GM18508 (cell line): ENCODE results near the gene GBP4.
"Not testable (repeated sequence)": the region's sequence is repeated elsewhere in the genome, so short reads cannot be mapped to it uniquely, and the experiment has no call there.

Experiments used
- ATAC-seq: cut with Tn5 transposase; IDR thresholded peaks from one replicate; pipeline ENCODE4 v1.9.1; 2021; ENCODE audit warnings: moderate number of reproducible peaks; ENCODE audit not compliant: insufficient read depth, unreplicated experiment

The GBP4 gene

DNA sequence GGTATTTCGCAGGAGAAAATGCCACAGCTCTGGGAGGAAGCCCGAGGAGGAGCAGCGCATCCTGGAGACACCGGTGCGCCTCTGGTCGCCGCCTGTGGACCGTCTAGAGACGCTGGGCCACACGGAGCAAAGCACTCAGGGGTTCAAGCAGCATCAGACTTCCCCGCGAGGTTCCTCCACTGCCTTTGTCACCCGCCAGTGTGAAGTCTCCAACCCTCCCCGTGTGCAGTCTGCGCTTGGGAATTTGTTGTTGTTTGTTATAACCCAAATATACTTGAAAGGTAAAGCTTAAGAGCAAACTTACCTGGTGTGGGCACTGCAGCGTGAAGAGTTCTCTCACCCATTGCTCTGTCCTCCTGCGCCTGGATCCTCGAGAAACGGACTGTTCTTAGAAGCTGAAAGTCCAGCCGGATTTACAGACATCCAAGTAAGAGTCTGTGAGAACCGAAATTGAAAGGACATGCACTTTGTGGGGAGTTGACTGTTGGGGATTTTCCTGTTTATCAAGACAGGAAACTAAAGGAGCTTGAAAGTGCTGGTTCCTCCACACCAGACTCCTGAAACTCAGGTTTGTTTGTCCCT lies at the start of gene GBP4:
Gene GBP4 (minus strand): TSS at position 452 of the 582 bp plus-strand sequence. CDS start 108 bp downstream, at position 344.
- ATAC-seq, result peak; percentile 36

GRCh38 chr1:89243046-89243445 lies 44.3 kb upstream of the GBP4 start:
- ATAC-seq, result no peak

- ATAC-seq, result no peak
Measured at GRCh38 chr1:89221341-89221740, 22.6 kb upstream of the GBP4 start.

DNA sequence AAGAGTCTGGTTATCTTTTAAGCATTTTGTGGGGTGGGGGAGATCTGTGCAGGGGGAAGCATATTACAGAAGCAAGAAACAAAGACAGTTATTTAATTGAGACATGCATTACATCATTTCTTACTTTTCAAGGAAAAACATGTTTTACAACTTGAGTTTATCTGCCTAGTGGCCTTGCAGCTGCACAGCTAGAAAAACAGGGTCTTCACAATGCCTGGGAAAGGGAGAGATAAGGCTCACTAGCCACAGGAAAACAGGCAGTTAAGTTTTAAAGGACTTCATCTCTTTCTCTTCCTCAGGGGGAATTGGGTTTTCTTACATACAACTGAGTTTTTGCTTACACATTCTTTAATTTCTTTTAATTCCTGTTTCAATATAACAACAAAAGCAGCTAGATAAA lies 21.1 kb upstream of the GBP4 start:
- not testable (repeated sequence) for ATAC-seq

- not testable (repeated sequence) for ATAC-seq
Measured at GRCh38 chr1:89218941-89219340, 20.2 kb upstream of the GBP4 start.

DNA sequence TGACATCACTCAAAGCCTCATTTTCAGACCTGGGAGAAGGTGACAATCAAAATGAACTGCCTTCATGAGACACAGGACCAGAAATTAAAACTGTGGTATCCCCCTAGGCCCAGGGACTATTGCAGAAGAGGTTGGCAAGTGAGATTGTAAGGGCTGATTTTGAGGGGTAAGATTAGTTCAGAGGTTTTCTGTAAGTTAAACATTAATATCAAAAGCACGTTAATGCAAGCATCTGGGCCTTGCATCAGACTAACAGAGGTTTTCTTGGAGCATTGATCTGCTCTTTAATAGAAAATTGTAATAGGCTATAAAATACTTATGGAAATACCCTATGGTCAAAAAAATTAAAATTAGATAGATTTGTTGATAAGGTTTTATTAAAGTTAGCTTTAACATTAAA lies 14.6 kb upstream of the GBP4 start:
- ATAC-seq, result no peak

DNA sequence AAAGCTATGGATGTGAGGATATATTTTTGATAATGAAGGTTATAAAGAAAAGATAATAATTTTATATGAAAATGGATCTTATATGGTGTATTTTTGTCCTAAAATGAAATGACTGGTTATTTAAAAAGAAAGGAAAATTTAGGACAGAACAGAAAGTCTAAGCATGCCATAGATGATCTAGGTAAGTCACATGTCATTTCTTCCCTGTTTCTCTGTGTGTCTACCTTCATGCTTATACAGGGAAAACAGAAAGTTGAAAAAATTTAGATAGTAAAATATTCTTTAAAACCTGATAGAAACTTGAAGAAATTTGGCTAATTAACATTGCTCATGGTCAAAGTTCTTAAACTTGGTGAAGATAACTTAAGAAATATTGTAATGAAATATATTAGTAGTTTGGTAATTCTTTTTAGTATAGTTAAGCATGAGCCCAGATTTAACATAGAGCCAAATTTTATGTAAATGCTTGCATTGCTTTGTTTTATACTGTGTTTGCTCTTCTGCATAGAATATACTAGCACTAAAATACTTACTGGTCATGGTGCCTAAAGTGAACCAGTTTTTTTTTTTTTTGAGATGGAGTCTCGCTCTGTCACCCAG lies 12.4 kb upstream of the GBP4 start:
- ATAC-seq, result no peak

- ATAC-seq, result no peak
Measured at GRCh38 chr1:89206373-89206772, 7.6 kb upstream of the GBP4 start.

GRCh38 chr1:89203166-89203565 lies 4.4 kb upstream of the GBP4 start:
- ATAC-seq, result no peak

DNA sequence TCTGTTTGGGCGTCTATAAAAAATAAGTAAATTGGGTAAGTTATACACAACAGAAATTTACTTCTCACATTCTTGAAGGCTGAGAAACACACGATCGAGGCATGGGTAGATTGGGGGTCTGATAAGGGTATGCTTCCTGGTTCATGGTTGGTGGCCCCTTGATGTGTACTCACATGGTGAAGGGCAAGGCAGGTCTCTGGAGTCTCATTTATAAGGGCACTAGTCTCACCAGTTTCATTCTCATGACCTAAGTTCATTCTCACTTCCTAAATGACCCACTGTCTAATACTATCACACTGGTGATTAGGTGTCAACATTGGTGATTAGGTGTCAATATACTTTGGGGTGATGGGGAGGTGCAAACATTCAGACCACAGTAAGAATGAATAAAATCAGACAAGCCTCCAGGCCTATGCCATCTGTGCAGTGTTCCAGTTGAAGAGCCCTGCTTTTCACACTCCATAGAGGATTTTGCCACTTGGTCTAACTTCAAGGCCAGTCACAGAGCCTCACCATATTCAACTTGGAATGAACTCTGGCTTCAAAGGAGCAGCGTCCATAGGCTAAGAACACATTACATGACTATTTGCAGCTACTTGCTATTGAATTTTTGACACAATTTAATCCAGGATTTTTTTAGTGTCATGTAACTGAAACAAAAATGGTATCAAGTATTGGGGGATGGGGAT lies 2.5 kb upstream of the GBP4 start:
- peak; percentile 79 for ATAC-seq

- no peak for ATAC-seq
Measured at GRCh38 chr1:89200663-89201062, 1.9 kb upstream of the GBP4 start.

DNA sequence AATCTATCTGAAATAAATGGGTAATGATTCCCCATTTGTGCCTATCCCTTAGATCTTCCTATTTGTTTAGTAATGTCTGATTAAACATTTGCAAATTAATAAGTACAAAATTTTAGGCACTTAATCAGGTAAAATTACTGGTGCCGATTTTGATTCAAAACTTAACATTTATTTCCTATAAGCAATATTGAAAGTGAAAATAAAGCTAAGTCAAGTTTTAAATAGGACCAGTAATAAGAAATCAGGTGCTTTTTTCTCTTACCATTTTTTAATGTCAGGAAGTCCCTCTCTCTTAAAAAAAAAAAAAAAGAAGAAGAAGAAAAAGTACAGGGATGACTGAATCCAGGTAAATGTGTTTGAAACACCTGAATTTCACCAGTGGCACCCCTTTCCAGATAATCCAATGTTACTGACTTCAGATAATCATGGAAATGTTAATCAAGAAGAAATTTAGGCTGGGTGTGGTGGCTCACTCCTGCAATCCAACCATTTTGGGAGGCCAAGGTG lies 836 bp upstream of the GBP4 start:
- no peak for ATAC-seq

GRCh38 chr1:89198081-89198480 lies 661 bp downstream of the GBP4 start:
- ATAC-seq, result no peak

GRCh38 chr1:89195476-89195875 lies 3.3 kb downstream of the GBP4 start:
- no peak for ATAC-seq

DNA sequence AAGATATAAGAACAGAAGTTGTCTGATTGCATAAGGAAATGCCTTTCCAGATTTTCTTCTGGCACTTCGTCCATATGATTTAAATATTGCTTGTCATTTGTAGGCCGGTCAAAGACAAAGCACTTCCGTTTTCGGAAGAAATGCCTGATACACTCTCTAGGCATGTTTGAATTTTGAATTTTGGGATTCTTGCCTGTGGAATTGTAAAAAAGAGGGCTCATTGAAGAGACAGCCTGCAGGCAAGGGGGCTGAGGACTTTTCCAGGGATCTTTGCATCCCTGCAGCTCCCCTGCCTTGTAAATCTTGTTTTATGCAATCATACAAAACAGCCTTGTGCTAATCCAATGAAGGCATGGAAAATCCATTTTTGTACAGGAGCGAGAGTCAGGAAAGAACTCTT lies 7.4 kb downstream of the GBP4 start:
- no peak for ATAC-seq

DNA sequence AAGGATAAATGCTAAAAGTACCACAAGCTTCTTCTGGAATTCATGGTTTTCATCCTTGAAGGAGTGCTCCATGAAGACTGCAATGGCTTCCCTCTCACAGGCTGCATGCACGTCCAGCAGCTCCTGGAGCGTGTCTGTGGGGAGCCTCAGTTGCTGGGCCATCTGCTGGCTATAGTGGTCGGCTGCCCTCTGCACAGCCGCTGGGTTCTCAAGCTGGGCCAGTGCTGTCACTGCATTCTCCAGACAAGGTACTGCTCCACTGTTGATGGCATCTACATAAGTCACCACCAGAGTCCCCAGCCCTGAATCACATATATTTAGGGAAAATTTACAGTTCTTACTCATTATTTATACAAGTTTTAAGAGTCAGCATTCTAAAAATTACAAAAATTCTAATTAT lies 8.7 kb downstream of the GBP4 start:
- ATAC-seq, result no peak

DNA sequence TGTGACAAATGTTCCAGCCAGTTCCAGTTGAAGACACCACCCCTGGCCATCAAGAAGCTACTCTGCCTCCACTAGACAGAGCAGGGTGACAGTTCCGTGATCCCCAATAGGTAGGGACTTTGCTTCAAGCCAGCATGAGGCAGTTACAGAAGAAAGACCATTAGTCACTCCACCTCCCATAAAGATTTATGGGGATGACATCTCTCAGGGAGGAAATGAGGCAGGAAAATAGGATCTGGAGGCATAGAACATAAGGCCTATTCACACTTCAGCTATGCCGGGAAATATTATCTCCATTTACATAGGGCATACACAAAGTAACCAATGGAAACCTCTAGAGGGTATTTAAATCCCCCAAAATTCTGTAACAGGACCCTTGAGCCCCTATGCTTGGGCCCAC lies 19.4 kb downstream of the GBP4 start:
- ATAC-seq, result no peak

DNA sequence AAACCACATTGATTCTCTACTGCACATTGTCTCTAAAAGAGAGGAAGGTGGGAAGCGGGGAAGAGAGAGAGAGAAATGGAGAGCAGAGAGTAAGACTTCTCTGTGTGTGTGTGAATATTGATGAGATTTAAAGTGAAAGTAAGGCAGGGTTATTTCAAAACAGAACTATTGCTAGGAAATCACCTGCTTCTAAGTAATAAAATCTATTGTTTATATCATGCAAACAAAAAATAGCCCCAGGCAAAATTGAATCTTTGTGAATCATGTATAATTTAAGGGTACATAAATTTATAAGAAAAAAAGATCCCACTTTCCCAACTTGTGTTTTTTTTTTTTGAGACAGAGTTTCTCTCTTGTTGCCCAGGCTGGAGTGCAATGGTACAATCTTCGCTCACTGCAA lies 21.8 kb downstream of the GBP4 start:
- no peak for ATAC-seq

DNA sequence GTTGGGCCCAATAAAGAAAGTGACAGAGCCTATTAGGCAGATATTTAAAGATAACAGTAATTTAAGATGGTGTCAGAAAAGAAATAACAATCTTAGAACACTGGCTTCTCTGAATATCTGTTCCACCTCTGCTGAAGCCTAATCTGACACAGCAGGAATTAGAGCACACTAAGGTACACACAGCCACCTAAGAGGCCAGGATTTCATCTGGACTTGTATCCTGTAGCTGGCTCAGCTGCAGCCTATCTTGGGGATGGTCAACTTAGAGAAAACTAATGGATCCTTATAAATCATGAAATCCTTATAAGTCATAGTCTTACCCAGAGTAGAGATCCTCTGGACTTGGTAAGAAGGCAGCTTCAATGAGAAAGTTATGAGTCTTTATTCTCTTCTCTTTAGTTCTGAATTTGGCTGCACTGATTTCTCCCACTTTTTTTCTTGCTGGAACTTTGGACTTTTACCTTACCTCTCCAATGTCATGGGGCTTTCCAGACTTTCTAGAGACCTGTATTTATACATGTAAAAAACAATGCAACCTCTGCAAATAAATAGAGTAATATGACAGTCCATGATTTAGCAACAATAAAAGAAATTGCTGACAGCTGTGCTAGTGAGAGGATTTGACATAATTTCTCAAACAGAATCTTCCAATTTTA lies 23.0 kb downstream of the GBP4 start, which contains the start of gene GBP7:
Gene GBP7 (minus strand): TSS at position 403 of the 656 bp plus-strand sequence. CDS start 4,068 bp downstream, outside the sequence.
- ATAC-seq, result no peak

- ATAC-seq, result no peak
Measured at GRCh38 chr1:89174491-89174890, 24.3 kb downstream of the GBP4 start.
